ENCODE measurements around the gene SLC66A1. TPM values are rescaled to one million over a fixed set of nuclear protein-coding genes. Genes with fewer than 3 reads are reported as not detected.

Gene SLC66A1
- polyA plus RNA-seq, 2 of the 4 experiments (the other 2 are of a cell fraction): 5.6 to 12.6 TPM

GRCh38 chr1:19348441-19349198 is 36.5 kb downstream of the SLC66A1 start:
- 86% methylated on average over 7 of the region's 15 CpGs for WGBS (ENCODE audit: missing lambda C conversion rate)
- POLR2A ChIA-PET: no interaction called here
- ATAC-seq: no peak

GRCh38 chr1:19349999-19350398 is 37.9 kb downstream of the SLC66A1 start:
- CTCF ChIA-PET: interaction anchor here (1.3 to 1.7 kb wide), 4 partner anchors 9 to 304 kb away, joined by 3 to 6 read pairs (median 4); no protein-coding TSS in a partner anchor
- H3K4me3 ChIP-seq: no peak overlapping the region
- H3K4me2 ChIP-seq: no peak overlapping the region
- WGBS (ENCODE audit: missing lambda C conversion rate): 93% methylated on average over 10 of the region's 17 CpGs
- H3K9me3 ChIP-seq: no peaks in the 10 kb centered on the region
- H3K27ac ChIP-seq: no peak overlapping the region
- H3K4me1 ChIP-seq: no peaks in the 10 kb centered on the region
- FAIRE-seq (no peak), ATAC-seq (no peak), DNase-seq (ENCODE audit: low read depth in 1 of 2, low spot score in 1 of 2) (no peak)
- no peak for TF ChIP-seq KDM1A (IDR thresholded peaks at IDR 0.05; ENCODE audit: low read depth)
- TF ChIP-seq CBX2 (IDR thresholded peaks at IDR 0.05; ENCODE audit: borderline replicate concordance, low read depth): no peak
- no peak for TF ChIP-seq RFX5 (IDR thresholded peaks at IDR 0.05)
- no peak for TF ChIP-seq GATA3 (IDR thresholded peaks at IDR 0.05; ENCODE audit: borderline replicate concordance)
- no peak for TF ChIP-seq HOXB5 (CRISPR knock-in tag; IDR thresholded peaks at IDR 0.05)
- TF ChIP-seq FOSL2 (IDR thresholded peaks at IDR 0.05): no peak
- no peak for TF ChIP-seq FOSL2 (CRISPR knock-in tag; IDR thresholded peaks at IDR 0.05)
- TF ChIP-seq ZC3H11A (IDR thresholded peaks at IDR 0.05): no peak
- TF ChIP-seq RCOR1 (IDR thresholded peaks at IDR 0.05; ENCODE audit: low read depth, low read length): no peak
- TF ChIP-seq ESRRA (IDR thresholded peaks at IDR 0.05; ENCODE audit: borderline replicate concordance, low read length): no peak
- TF ChIP-seq MAX (IDR thresholded peaks at IDR 0.05): no peak
- no peak for TF ChIP-seq HDAC2 (IDR thresholded peaks at IDR 0.05)
- TF ChIP-seq PHF8 (IDR thresholded peaks at IDR 0.05; ENCODE audit: borderline replicate concordance, low read depth): no peak
- no peak for TF ChIP-seq FOSB (CRISPR knock-in tag; IDR thresholded peaks at IDR 0.05)
- TF ChIP-seq RNF2 (IDR thresholded peaks at IDR 0.05; ENCODE audit: borderline replicate concordance, low read depth): no peak
- no peak for TF ChIP-seq CBX8 (IDR thresholded peaks at IDR 0.05)
- POLR2A ChIA-PET: no interaction called here

More at GRCh38 chr1:19348441-19349198, 36.5 kb downstream of the SLC66A1 start:
- Histone ChIP-seq H3K4me1 (no peaks in the 10 kb centered on the region), H3K4me2 (no peak overlapping the region), H3K27ac (no peak overlapping the region), H3K4me3 (no peak overlapping the region), H3K9me3 (no peaks in the 10 kb centered on the region)
- no peak for TF ChIP-seq MAFK (IDR thresholded peaks at IDR 0.05; ENCODE audit: partially characterized antibody)
- TF ChIP-seq FOXS1 (CRISPR knock-in tag; IDR thresholded peaks at IDR 0.05): no peak
- no peak for TF ChIP-seq EP300 (IDR thresholded peaks at IDR 0.05)
- no peak for TF ChIP-seq EHMT2 (IDR thresholded peaks at IDR 0.05; ENCODE audit: low read depth)
- no peak for TF ChIP-seq KDM5A (IDR thresholded peaks at IDR 0.05)
- no peak for TF ChIP-seq BHLHE40 (IDR thresholded peaks at IDR 0.05; ENCODE audit: low read depth, low read length)
- no peak for TF ChIP-seq MAZ (IDR thresholded peaks at IDR 0.05; ENCODE audit: borderline replicate concordance, low read depth, low read length)
- no peak for TF ChIP-seq HDAC2 (IDR thresholded peaks at IDR 0.05)
- TF ChIP-seq SMC3 (IDR thresholded peaks at IDR 0.05): no peak
- no peak for TF ChIP-seq TFCP2L1 (CRISPR knock-in tag; IDR thresholded peaks at IDR 0.05)
- TF ChIP-seq POLR2A (IDR thresholded peaks at IDR 0.05; ENCODE audit: low read length): no peak
- TF ChIP-seq JUNB (IDR thresholded peaks at IDR 0.05): no peak
- TF ChIP-seq E2F6 (IDR thresholded peaks at IDR 0.05; ENCODE audit: borderline replicate concordance, low read depth): no peak
- TF ChIP-seq RFX5 (IDR thresholded peaks at IDR 0.05): no peak
- TF ChIP-seq MYC (IDR thresholded peaks at IDR 0.05; ENCODE audit: borderline replicate concordance, low read length): no peak
- no peak for TF ChIP-seq CHD2 (IDR thresholded peaks at IDR 0.05; ENCODE audit: low read length, partially characterized antibody)
- TF ChIP-seq ZSCAN20 (CRISPR knock-in tag; IDR thresholded peaks at IDR 0.05): no peak
- no peak for TF ChIP-seq TP53 (CRISPR knock-in tag; IDR thresholded peaks at IDR 0.05)
- no peak for TF ChIP-seq SREBF2 (IDR thresholded peaks at IDR 0.05)
- TF ChIP-seq ZC3H11A (IDR thresholded peaks at IDR 0.05): no peak
- CTCF ChIA-PET: interaction anchor here (0.8 to 1.7 kb wide), 5 partner anchors 8 to 305 kb away, joined by 3 to 6 read pairs (median 3); no protein-coding TSS in a partner anchor
- FAIRE-seq (no peak), DNase-seq (ENCODE audit: low read depth in 1 of 2, low spot score in 1 of 2) (no peak)

Measured in A549 (cell line).